Ammon's horn (tissue), 1 donor: ENCODE data around the gene CDKN2AIP.
A peak's percentile ranks its signal among the peaks of the same experiment; 100 is the strongest.
"Not testable (repeated sequence)": the region's sequence is repeated elsewhere in the genome, so short reads cannot be mapped to it uniquely, and the experiment has no call there.

Source experiments
- DNase-seq: peaks from one replicate; pipeline ENCODE4 v3.0.0-alpha.2; 2016; ENCODE audit warnings: low spot score

CDKN2AIP gene

DNA sequence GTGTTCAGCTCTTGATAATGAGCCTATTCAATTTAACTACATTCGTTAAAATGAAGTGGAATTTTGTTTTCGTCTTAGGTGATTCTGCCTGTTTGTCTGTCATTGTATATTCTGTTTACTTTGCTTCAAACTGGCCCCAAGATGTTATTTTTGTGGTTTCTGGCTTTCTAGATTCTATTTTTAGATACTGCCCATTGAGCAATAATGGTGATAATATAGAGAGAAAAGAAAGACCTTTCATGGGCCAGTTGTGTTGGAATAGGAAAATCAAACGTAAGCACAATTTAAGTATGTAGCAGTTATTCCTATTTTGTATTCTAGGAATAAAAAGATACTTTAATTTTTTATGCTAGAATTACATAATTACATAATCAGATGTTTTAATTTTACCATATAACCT lies 4.0 kb downstream of the CDKN2AIP start:
- DNase-seq: no peak

DNA sequence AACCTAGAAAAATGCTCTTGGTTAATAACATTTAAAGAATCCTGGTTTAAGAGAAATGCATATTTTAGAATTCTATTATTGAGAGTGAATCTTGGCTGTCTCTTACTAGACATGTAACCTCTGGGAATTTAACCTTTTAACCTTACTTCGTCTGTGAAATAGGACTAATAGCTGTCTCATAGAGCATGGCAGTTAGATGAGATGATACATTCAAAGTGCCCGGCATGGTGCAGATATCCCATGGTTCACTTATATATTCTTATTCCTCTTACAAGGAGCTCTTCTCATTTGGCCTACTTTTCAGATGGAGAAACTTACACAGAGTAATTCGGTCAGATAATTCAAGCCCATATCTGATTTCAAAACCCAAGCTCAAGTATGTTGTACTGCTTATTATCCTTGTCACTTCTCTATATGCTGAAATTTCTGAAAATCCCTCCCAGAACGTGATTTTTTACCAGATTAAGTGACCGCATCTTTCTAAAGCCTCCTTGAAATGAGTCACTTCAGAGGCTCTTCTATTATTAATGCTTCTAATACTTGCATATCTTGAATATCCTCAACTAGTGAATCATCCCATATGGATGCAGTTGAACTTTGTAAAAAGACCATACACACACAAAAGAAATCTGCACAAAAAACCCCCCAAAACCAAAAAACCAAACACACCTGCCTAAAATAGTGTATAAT lies 4.9 kb downstream of the CDKN2AIP start:
- no peak for DNase-seq

DNA sequence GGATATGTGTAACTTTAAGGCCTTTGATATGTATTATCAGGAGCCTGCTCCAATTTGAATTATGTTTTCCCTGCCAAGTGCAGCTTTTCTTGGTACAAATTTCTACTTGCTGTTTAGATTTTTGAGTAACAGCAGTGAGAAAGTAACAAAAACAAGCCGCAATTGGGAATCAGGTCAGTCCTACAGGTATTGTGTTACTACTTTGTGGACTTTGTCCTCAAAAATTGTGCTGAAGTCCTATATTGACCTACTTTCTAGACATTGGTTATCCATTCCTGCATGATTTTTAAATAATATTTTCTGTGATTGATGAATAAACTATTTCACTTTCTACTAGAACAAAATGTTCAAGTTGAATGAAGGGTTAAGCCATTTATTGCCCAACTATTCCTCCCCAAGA lies 5.7 kb downstream of the CDKN2AIP start:
- no peak for DNase-seq

DNA sequence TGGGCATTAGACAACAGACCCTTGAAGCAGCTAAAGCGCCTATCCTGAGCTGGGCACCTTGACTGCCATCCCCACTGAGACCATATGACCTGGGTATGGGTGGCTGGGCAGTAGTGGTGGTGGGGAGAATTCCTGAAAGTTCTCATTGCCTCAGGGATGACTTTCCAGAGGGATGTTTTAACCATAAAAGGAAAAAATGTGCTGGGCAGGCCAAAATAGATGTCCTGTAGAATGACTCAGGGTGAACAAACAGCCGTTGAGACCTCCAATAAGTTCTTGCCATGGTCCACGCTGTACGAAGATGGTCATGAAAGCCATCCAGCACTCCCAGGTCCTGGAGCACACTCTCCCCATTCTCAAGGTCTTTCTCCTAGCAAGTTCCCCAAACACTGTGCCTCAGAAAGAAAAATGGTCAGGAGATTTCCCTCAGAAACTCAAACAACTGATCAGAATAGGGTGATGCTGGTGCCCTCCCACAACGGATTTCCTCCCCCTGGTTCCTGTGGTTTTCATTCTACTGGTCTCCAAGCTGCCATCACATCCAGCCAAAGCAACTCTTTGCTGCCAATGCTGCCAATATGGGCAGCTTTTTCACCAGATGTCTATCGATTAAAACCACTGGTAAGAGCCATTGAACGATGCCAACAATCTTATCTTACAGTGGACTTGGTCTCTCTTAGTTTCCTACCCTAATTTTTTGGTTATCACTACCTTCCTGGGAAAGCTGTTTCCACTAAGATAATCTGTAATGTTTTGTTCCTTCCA lies 11.2 kb downstream of the CDKN2AIP start:
- DNase-seq: no peak

DNA sequence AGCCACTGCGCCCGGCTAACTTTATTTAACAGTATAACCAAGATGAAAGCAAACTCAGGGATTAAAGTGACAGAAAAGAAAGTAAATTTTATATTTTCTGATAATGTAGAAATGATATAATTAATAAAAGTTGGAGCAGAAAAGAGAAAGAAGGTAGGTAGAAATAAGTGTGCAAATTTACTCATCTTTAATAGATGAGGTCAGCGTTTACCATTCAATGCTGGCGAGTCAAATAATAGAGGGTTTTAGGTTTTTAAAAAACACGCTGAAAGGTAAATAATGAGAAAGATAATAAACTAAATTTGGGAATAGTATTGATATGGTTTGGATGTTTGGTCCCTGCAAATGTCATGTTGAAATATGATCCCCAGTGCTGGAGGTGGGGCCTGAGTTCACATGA lies 13.6 kb downstream of the CDKN2AIP start:
- DNase-seq: no peak

DNA sequence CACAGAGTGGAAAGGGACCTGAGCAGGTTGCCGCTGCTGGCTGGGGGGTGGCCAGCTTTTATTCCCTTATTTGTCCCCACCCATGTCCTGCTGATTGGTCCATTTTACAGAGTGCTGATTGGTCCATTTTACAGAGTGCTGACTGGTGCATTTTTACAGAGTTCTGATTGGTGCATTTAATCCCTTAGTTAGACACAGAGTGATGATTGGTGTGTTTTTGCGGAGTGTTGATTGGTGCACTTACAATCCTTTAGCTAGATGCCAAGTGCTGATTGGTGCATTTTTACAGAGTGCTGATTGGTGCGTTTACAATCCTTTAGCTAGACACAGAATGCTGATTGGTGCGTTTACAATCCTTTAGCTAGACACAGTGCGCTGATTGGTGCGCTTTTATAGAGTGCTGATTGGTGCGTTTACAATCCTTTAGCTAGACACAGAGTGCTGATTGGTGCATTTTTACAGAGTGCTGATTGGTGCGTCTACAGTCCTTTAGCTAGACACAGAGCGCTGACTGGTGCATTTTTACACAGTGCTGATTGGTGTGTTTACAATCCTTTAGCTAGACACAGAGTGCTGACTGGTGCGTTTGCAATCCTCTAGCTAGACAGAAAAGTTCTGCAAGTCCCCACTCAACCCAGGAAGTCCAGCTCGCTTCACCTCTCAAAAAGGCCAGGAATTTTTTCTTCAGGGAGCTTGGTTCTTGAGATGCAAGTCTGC lies 19.6 kb downstream of the CDKN2AIP start:
- not testable (repeated sequence) for DNase-seq

DNA sequence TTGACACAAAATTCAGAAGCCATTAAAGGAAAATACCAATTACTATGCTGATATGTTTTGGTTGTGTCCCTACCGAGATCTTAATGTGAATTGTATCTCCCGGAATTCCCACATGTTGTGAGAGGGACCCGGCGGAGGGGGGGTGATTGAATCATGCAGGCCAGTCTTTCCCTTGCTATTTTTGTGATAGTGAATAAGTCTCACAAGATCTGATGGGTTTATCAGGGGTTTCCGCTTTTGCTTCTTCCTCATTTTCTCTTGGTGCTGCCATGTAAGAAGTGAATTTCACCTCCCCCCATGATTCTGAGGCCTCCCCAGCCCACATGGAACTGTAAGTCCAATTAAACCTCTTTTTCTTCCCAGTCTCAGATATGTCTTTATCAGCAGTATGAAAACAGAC lies 21.4 kb downstream of the CDKN2AIP start:
- DNase-seq: not testable (repeated sequence)

DNA sequence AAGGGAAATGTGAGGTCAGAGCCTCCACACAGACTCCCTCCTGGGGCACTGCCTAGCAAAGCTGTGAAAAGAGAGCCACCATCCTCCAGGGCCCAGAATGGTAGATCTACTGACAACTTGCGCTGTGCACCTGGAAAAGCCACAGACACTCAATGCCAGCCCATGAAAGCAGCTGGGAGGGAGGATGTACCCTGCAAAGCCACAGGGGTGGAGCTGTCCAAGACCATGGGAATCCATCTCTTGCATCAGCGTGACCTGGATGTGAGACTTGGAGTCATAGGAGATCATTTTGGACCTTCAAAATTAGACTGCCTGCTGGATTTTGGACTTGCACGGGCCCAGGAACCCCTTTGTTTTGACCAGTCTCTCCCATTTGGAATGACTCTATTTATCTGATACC lies 22.8 kb downstream of the CDKN2AIP start:
- no peak for DNase-seq

DNA sequence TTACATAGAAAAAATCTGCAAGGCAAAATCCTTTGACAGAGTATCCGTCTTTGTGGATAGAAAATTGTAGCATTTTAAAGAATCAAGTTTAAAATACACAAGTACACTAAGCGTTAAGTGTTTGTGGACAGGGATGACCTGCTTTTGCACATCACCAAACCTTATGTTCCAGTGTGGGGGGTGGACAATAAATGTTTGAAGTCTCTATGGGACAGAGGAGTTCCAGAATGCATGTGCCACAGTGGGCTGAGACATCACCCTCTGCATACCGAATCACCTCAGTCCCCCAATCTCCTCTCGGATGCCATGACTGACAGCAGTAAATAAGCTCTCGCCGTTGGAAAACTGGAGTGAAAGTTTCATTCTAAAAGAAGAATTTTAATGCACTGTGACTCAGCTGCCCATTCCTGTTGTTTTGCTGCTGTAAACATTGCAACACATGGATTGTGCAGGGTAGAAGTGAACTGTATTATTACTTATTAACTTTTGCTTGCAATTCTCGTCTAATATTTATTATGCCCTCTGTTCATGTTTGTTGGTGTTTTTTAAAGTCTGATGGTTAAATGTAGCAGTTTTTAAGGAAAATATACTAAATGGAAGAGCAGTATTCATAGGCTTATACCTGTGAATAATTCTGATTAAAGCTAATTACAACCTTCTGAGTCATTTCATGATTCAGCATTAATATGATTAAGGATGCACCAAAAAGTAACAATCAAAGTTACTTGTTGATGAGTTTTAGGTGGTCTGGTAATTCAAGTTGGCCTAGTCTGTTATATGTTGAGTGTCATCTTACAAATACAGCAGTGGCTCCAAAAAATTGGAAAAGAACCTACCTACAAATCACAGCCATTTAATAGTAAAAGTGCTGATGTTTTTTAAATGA lies 24.0 kb downstream of the CDKN2AIP start:
- DNase-seq: no peak

DNA sequence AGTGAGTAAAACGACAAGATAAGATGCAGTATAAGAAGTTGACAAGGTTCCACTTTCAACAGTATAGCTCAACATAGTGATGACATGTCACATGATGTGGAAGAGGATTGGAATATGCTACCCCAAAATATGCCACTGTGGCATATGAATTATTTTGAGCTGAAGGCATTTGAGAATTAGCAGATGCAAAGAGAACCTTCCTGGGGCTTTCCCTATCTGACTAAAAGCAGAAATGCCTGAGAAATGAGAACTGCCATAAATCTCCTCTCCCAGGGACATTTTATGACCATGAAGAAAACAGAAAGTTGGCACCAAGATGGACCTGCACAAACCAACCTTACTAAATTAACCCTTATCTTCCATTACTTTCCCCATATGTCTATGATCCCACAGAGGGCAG lies 24.8 kb downstream of the CDKN2AIP start:
- DNase-seq: no peak

DNA sequence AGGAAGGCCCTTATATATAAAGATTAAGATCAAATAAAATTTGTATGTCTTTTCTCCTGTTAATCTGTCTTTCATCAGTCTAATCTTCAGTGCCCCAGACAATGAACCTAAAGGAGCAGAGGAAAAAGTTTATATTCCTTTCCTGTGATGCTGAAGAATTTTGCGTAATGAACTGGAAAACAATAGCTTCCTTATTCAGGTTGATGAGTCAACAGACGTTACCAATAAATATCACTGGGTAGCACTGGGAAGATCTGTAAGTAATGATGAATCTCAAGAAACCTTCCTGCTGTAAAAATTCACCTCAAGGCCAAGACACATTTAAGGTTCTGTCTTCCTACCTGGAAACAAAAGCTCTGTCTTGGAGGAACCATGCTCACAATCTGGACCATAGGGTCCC lies 25.5 kb downstream of the CDKN2AIP start:
- no peak for DNase-seq

DNA sequence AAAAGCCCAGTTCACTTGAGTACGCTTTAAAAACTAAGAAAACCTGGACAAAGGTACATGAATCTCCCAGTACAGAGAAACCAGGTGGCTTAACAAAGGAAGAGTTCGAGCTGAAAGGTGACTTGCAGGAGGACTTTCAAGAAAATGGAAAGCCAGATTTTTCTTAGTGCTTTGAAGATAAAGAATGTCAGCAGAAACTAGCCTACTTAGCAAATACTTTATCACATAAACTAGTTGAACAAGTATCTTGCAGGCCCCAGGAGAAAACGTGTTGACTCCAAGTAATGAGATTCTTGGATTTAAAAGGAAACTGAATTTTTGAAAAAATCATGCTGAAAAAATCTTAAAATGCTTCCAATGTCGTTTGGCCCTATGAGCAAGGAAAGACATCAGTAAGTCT lies 26.4 kb downstream of the CDKN2AIP start:
- DNase-seq: no peak

DNA sequence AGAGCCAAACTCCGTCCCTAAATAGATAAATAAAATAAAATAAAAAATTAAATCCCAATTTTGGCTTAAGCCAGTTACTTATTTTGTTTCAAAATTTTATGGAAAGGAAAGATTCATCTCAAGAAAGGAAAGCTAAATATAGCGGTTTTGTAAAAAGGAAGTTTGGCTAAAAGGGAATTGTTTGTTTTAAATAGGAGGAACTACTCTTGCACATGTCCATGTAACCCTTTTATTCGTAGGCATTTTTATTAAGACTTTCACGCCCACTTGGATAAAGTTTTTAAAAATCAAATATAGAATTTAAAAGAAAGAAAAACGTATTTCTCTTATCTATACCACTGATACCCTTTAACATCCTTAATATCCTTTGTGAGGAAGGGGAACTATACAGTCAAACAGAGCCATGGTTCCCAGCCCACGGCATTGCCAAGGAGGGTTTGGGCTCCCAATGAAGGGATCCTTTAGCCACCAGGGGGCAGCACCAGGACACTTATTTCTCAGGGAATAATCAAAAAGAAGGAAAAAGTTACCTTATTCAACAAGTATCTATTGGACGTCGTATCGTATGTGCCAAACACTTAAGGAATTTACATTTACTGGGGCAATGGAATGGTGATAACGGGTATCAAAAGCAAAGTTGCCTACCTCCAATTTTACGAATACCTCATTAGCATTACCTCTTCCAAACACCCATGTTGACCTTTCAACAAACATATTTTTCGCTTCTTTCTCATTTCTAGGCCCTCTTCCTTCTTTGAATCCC lies 27.7 kb downstream of the CDKN2AIP start:
- peak; percentile 81 for DNase-seq

DNA sequence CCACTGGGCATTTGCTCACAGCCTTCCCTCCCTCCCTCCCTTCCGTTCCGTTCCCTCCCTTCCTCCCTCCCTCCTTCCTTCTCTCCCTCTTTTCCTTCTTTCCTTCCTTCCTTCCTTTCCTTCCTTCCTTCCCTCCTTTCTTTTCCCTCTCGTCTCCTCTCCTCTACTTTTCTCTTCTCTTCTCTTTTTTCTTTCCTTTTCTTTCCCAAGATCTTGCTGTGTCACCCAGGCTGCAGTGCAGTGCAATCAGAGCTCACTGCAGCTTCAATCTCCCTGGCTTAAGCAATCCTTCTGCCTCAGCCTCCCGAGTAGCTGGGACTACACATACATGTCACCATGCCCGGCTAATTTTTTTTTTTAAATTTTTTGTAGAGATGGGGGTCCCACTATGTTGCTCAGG lies 33.7 kb downstream of the CDKN2AIP start:
- no peak for DNase-seq

DNA sequence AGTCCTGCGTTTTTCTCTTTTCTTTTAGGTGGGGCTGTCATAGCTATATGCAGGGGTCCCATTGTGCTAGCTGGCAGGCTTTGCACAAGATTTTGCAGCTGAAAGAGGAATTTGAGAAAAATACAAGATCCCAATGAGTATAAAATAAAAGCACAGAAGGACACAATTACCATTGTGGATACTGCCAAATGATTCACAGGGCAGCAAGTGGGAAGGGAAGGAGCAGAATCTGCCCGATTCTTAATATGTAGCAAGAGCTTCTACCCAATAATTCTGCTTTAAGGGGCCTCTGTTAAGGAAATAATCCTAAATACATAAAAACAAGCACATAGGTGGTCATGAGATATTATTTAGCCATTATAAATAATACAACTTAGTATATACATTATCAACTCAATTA lies 34.5 kb downstream of the CDKN2AIP start:
- no peak for DNase-seq

DNA sequence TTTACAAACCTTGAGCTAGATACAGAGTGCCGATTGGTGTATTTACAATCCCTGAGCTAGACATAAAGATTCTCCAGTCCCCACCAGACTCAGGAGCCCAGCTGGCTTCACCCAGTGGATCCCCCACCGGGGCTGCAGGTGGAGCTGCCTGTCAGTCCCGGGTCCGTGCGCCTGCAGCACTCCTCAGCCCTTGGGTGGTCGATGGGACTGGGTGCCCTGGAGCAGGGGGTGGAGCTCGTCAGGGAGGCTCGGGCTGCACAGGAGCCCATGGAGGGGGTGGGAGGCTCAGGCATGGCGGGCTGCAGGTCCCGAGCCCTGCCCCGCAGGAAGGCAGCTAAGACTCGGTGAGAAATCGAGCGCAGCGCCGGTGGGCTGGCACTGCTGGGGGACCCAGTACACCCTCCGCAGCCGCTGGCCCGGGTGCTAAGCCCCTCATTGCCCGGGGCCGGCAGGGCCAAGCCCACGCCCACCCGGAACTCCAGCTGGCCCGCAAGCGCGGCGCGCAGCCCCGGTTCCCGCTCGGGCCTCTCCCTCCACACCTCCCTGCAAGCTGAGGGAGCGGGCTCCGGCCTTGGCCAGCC lies 38.2 kb downstream of the CDKN2AIP start:
- DNase-seq: not testable (repeated sequence)

DNA sequence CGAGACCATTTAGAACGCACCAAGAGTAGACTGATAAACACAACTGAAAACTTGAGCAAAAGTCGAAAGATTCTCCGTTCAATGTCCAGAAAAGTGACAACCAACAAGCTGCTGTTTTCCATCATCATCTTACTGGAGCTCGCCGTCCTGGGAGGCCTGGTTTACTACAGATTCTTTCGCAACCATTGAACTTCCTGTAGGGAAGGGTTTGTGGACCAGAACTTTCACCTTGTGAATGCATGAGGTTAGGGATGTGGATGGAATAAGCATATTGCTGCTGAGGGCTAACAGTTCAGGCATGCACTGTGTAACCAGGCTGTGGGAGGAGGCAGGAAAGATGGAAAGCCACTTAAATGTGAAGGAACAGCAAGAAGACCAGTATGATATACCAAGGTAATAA lies 39.6 kb downstream of the CDKN2AIP start:
- no peak for DNase-seq

DNA sequence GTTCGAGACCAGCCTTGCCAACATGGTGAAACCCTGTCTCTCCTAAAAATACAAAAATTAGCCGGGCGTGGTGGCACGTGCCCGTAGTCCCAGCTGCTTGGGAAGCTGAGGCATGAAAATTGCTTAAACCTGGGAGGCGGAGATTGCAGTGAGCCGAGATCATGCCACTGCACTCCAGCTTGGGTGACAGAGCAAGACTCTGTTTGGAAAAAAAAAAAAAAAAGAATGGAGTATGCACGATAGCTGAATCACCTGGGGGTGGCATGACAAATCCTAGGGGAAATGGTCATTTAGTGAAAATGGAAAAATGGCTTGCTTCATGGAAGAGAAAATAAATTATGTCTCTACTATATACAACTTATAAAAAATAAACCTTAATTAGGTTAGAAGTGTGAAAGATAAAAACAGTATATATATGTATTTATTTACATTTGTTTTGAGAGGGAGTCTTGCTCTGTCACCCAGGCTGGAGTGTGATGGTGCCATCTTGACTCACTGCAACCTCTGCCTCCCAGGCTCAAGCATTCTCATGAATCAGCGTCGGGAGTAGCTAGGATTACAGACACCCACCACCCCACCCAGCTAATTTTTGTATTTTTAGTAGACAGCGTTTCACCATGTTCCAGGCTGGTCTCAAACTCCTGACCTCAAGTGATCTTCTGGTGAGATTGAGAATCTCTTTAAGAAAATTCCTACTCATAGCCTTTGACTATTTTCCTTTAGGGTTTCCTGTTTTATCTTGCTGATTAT lies 41.1 kb downstream of the CDKN2AIP start:
- no peak for DNase-seq

DNA sequence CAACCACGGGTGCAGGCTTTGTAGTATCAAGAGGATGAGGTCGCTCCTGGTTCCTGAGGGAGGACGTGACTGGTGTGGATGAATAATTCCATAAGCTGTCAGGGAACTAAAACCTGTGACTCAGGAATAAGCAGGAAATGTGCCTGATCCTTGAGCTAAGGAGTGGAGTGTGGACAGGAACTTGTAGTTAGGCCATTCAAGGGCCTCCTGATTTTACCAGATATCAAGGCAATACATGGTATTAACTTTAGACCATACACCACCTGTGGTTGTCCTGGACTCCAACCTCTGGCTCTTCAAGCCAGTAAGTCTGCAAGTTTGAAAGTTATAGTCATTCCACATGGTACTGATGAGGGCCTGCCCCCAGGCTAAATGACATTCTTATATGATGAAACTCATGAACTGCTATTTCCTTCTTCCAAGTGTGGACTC lies 48.4 kb downstream of the CDKN2AIP start:
- DNase-seq: no peak

DNA sequence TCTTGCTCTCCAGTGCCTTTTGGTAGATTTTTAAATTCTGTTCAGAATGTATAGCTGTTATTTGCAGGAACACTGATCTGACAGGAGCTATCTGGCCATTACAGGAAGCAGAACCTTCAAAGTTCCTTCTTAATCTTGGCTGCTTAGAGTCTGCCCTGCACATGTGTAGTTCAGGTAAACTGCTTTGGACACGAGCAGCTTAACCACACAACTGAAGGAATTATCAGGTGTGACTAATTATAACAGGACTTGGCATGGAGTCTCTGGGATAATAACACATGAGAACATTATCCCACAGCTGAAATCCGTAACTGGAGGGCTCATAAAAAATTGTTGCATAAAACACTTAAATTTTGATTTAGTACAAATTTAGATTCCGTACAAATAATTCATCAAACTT lies 48.8 kb downstream of the CDKN2AIP start:
- DNase-seq: no peak
